ENCODE data around the gene CAPN7.

Gene CAPN7

GRCh38 chr3:15246186-15246585 lies 40.1 kb downstream of the CAPN7 start:
- no peak for DNase-seq (ENCODE audit: low spot score)

GRCh38 chr3:15253023-15253697 lies 47.1 kb downstream of the CAPN7 start:
- no peak for DNase-seq (ENCODE audit: low spot score)

DNA sequence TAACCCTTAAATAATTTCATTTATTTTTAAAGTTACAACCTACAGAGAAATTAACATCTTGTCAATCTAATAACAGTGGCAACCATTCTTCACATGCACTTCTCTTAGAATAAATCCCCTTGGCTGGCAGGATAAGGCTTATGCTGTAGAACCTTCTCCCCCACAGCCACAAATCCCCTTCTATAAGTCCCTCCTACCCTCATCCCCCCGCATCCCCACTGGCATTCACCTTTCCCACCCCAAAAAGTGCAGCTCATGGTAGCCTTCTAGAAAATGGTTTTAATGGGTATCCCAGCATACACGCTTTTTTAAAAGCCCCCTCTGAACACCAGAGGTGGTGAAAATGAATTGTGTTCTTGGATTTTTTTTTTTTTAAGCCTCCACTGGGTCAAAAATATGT lies 49.2 kb downstream of the CAPN7 start:
- no peak for DNase-seq (ENCODE audit: low spot score)

GRCh38 chr3:15256861-15257341 lies 50.9 kb downstream of the CAPN7 start:
- DNase-seq (ENCODE audit: low spot score), result no peak

DNA sequence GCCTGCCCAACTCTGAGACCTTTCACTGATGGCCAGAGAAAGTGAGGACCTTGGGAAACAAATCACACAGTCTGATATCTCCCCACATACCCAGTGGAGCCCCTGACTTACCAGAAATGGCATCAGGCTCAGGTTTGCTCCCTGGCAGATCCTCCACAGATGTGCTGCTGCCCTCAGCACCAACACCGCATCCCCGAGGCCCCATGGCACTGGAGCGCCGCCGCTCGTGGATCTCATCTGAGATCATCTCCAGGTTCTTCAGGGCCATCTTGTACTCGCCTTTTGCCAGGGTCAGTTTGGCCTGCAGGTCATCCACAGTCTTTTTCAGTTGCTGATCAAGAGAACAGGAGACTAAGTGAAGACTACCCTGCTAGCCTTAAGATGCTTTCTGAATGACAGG lies 52.7 kb downstream of the CAPN7 start:
- DNase-seq (ENCODE audit: low spot score), result no peak

- DNase-seq (ENCODE audit: low spot score), result no peak
These were observed 54.5 kb downstream of the CAPN7 start for GRCh38 chr3:15260531-15260930.

DNA sequence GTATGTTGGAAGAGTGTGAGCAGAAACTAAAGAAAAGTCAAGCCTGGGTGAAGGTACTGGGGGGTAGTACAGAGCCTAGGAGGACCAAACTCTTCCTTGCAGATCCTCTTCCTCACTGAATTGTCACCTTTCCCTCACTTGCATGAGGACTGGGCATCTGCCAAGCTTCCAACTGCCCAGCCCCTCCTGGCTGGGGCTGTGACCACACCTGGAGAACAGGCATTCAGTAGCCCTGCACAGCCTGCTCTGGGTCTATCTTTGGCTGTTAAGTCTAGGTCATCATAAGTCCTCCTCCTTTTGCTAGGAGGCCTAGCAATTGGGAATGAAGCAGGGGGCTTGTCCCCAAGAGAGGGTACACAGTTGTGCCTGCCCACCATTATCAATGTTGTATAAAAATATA lies 55.2 kb downstream of the CAPN7 start:
- no peak for DNase-seq (ENCODE audit: low spot score)

GRCh38 chr3:15262021-15262420 lies 56.0 kb downstream of the CAPN7 start:
- no peak for DNase-seq (ENCODE audit: low spot score)

DNA sequence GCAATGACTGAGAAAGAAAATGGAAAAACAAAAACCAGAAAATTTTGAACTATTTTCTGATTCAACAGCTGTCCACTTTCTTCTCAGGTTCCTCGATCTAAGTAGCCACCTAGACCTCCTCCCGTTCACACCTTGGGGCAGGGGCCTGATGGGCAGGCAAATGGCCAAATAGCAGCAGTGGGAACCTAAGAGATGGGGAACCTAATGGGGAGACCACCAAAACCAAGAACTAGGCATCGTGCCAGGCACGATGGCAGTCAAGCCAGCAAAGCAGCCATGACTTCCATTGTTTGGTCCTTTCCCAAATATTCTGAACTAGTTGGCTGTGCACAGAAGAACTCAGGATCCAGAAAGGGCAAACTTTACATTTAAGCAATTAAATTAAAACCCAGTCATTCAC lies 57.1 kb downstream of the CAPN7 start:
- no peak for DNase-seq (ENCODE audit: low spot score)

GRCh38 chr3:15263926-15264325 lies 57.9 kb downstream of the CAPN7 start:
- no peak for DNase-seq (ENCODE audit: low spot score)

DNA sequence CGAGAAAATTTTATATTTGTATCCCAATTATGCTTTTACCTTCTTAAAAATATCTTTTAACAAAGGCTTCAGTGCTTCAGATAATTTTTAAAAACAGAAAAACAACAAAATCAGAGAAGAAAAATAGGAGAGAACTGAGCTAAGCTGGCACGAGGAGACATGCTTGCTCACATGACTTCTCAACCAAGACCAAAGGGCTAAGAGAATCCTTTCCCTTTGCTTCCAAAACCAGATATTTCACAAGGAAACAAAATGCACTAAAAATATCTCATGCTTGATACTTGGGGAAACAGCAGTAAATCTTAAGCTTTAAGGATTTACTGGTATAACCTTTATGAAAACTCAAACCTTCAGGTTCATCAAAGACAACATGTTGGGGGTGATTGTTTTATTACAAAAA lies 58.4 kb downstream of the CAPN7 start:
- DNase-seq (ENCODE audit: low spot score), result no peak

DNA sequence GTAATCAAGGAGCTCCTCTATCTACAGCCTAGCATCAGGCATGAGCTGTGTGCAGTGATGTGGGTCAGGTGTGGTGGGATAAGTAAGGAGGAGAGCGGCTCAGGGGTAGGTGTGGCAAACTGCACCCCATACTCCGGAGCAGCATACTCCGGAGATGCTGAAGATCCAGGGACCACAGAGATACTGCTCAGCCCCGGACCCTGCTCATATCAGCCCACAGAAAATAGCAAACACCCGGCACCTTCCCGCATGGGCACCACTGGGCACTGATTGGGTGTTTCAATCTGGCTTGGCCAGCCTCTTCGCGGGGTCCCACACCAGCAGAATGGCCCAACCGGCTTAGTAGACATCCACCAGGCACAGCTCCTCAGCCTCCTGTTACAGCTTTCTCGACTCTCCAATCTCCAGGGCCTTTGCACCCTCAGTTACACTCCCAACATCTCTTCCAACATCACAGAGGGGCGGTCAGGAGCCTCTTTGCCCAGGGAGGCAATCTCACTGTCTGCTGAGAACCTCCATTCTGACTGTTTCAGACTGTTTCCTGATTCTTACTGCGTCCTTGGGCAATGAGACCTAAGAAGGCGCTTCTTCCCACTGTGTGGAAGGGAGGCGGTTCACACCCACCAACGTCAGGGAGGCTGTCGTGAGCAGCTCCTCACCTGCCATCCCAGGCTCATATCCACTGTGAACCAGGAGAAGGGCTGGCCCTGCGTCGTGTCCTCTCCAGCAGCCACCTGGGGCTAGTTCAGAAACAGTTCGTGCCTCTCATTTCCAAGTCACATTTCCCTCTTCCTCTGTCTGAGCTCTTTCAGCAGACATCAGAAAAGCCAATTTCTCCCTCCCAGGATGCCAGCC lies 59.8 kb downstream of the CAPN7 start:
- no peak for DNase-seq (ENCODE audit: low spot score)

- no peak for DNase-seq (ENCODE audit: low spot score)
These were observed 60.7 kb downstream of the CAPN7 start for GRCh38 chr3:15266510-15267376.

GRCh38 chr3:15267502-15267901 lies 61.5 kb downstream of the CAPN7 start:
- no peak for DNase-seq (ENCODE audit: low spot score)

DNA sequence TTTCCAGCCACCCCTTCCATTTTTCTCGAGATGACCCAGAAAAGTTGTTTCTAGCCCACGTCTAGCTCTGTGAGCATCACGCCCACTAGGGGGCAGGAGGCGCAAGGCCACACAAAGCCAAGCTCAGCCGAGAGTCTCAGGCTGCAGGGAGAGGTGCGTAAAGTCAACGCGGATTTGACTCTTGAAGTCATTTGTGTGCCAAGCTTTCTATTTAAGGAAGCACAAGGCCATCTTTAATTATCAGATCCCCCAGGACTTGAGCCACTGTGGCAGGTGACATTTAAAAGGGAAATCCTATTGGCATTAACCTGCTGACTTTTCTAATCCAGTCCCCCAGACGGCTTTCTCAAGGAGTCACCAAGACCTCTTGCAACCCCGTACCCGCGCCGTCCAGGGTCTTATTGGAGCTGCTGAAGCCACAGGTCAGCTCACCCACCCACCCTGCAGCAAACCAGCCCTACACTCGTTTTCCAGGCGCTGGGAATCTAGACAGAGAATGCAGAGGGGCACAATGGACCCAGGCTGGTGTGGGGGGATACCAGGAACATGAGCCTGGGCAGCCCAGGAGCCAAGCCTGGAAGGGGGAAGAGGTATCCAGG lies 62.1 kb downstream of the CAPN7 start:
- DNase-seq (ENCODE audit: low spot score), result peak; percentile 83

DNA sequence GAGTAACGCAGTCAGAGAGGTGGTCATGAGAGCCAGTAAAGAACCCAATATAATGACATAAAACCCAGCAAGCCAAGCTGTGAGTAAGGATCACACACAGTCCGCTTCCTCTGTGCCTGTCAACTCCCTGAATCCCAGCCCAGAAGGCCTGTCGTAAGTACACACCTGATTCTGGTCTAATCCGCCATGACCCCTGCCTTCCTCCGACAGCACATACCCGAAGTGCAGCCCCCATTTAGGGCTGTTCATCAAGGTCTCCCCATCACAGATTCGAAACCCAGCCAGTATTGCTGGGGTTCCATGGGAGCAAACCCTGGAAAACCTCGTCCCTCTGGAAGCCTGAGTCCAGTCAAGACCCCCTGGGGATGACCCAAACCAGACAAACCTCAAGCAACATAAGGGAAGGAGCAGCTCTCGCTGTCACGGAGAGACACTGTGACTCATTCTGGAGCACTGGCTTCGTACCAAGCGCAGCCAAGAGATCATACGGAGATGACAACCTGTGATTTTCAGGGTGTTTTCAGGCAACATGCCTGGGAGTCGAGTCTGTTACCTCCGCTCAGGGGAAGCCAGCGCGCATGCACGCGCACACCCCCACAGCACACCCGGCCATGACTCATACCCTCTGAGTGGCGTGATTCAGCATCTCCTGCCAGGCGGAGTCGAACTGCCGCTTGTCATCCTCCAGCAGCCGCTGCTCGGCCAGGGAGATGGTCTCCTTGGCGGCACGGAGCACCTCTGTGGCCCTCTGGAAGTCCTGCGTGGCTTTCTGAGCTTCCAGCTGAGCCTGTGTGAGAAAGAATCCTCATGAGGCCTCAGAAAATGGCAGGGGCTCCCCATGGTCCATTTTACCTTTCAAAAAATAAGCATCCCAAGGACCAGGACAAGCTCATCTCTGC lies 63.3 kb downstream of the CAPN7 start:
- peak; percentile 77 for DNase-seq (ENCODE audit: low spot score)

- DNase-seq (ENCODE audit: low spot score), result no peak
These were observed 65.0 kb downstream of the CAPN7 start for GRCh38 chr3:15271030-15271429.

GRCh38 chr3:15271785-15272381 lies 65.8 kb downstream of the CAPN7 start:
- DNase-seq (ENCODE audit: low spot score), result peak; percentile 25

- DNase-seq (ENCODE audit: low spot score), result no peak
These were observed 66.6 kb downstream of the CAPN7 start for GRCh38 chr3:15272426-15273196.

DNA sequence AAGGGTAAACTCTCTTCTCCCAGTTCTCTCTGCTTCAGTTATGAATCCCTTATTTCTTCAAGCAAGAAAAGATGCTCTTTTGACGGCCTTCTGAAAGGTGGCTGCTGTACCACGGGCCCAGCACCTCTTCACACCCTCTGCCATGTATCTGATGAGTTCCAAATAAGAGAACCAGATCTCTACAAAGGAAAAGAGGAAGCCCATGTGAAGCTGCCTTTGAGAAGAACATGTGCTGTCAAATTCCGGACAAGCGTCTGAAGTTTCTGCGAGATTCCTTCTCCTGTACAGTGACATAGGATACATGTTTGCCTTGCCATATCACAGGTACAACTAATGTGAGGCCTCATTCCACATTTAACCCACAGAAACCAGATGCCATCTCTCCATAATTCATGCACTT lies 67.2 kb downstream of the CAPN7 start:
- no peak for DNase-seq (ENCODE audit: low spot score)

Measured in germinal center (tissue), 1 donor.